IPS DF 6.9 (cell line): ENCODE results near the gene SCUBE3.

Experiments used
- DNase-seq: peaks from one replicate; pipeline ENCODE4 v3.0.0-alpha.2; 2013; ENCODE audit warnings: low read depth, low spot score
- H3K27ac ChIP-seq: one replicate; pipeline ENCODE4 v1.5.1; 2013; ENCODE audit warnings: low read length, control low read depth
- H3K27me3 ChIP-seq: 2 replicates; pipeline ENCODE4 v1.6.1; 2013; ENCODE audit warnings: mild to moderate bottlenecking, low read length; ENCODE audit not compliant: control insufficient read depth, insufficient read depth
- H3K36me3 ChIP-seq: 2 replicates; pipeline ENCODE4 v1.6.1; 2013; ENCODE audit warnings: low read length; ENCODE audit not compliant: control insufficient read depth, insufficient read depth
- H3K4me1 ChIP-seq: 2 replicates; pipeline ENCODE4 v1.6.1; 2013; ENCODE audit warnings: low read length; ENCODE audit not compliant: control insufficient read depth, insufficient read depth
- H3K4me3 ChIP-seq: 2 replicates; pipeline ENCODE4 v1.5.1; 2013; ENCODE audit warnings: mild to moderate bottlenecking, low read length
- H3K9me3 ChIP-seq: 2 replicates; pipeline ENCODE4 v1.6.1; 2013; ENCODE audit warnings: low read length, inconsistent platforms; ENCODE audit not compliant: control insufficient read depth, insufficient read depth
- WGBS: extraction: QIAGEN DNeasy Blood & Tissue Kit; methylation state at CpG from one replicate; pipeline ENCODE4 v1.1.7; 2013; ENCODE audit warnings: mixed read lengths, missing lambda C conversion rate; ENCODE audit not compliant: insufficient read length, insufficient coverage; 5-methylcytosine and 5-hydroxymethylcytosine counted together

SCUBE3 gene

GRCh38 chr6:35265523-35265922, 51.8 kb downstream of the SCUBE3 start:
- H3K9me3 ChIP-seq, result no peaks in the 10 kb centered on the region
- H3K27ac ChIP-seq, result no peak overlapping the region
- no peak overlapping the region for H3K4me3 ChIP-seq
- H3K4me1 ChIP-seq, result no peaks in the 10 kb centered on the region
- no peak for DNase-seq
- WGBS, result no CpG with 5 or more reads among the region's 2 CpGs
- H3K27me3 ChIP-seq, result no peaks in the 10 kb centered on the region
- H3K36me3 ChIP-seq, result no peaks in the 10 kb centered on the region

GRCh38 chr6:35267446-35267845, 53.7 kb downstream of the SCUBE3 start:
- no peaks in the 10 kb centered on the region for H3K4me1 ChIP-seq
- H3K4me3 ChIP-seq, result no peak overlapping the region
- DNase-seq, result no peak
- WGBS, result no CpG with 5 or more reads among the region's 8 CpGs
- H3K27me3 ChIP-seq, result no peaks in the 10 kb centered on the region
- no peak overlapping the region for H3K27ac ChIP-seq
- H3K36me3 ChIP-seq, result no peaks in the 10 kb centered on the region
- H3K9me3 ChIP-seq, result no peaks in the 10 kb centered on the region

- no peak overlapping the region for H3K27ac ChIP-seq
- no peaks in the 10 kb centered on the region for H3K4me1 ChIP-seq
- no CpG with 5 or more reads among the region's 2 CpGs for WGBS
- no peaks in the 10 kb centered on the region for H3K9me3 ChIP-seq
- no peaks in the 10 kb centered on the region for H3K36me3 ChIP-seq
- no peaks in the 10 kb centered on the region for H3K27me3 ChIP-seq
- H3K4me3 ChIP-seq, result no peak overlapping the region
- DNase-seq, result no peak
Observed at GRCh38 chr6:35267897-35268296, 54.1 kb downstream of the SCUBE3 start.

GRCh38 chr6:35272005-35272404, 58.2 kb downstream of the SCUBE3 start:
- WGBS, result no CpG with 5 or more reads among the region's 2 CpGs
- 0 out of 2 replicates have a peak, but pooled peaks cover 1% of the 10 kb centered on the region for H3K4me1 ChIP-seq
- no peaks in the 10 kb centered on the region for H3K36me3 ChIP-seq
- H3K27ac ChIP-seq, result no peak overlapping the region
- no peak overlapping the region for H3K4me3 ChIP-seq
- H3K27me3 ChIP-seq, result no peaks in the 10 kb centered on the region
- no peaks in the 10 kb centered on the region for H3K9me3 ChIP-seq
- DNase-seq, result no peak

DNA sequence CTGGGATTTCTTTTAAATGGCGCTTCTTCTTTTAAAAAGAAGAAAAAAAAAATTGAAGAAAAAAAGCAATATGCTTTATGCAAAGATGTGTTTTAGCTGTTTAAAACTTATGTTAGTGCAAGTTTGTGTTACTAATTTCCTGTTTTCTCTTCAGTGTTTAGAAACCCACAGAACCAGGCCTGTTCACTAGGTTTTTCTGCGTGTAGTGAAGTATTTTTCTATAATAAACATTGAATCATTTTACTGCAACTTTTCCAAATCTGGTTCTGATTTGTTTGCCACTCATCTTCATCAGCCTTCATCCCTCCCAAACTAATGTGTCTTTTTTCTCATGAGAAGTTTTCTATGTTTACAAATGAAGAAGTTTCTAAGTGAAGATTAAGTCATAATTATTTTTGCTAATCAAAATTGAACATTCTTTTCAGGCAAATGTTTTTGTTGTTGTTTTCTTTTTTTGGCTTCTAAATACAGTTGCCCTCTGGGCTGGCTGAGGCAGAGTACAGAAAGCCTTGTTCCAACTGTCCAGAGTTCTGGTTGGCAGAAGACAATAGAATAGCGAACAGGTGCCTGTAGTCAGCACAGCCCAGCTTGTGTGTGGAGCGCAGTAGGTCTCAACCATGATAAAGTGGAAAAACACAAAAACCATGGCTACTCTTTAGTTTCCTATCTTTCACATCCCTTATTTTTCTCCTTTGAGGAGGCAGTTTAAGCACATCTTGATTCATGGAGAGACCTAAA, 60.2 kb downstream of the SCUBE3 start:
- H3K4me3 ChIP-seq, result no peak overlapping the region
- no peaks in the 10 kb centered on the region for H3K27me3 ChIP-seq
- H3K4me1 ChIP-seq, result 0 out of 2 replicates have a peak, but pooled peaks cover 1% of the 10 kb centered on the region
- no peak for DNase-seq
- WGBS, result no CpG with 5 or more reads among the region's 4 CpGs
- no peaks in the 10 kb centered on the region for H3K36me3 ChIP-seq
- no peaks in the 10 kb centered on the region for H3K9me3 ChIP-seq
- H3K27ac ChIP-seq, result no peak overlapping the region

DNA sequence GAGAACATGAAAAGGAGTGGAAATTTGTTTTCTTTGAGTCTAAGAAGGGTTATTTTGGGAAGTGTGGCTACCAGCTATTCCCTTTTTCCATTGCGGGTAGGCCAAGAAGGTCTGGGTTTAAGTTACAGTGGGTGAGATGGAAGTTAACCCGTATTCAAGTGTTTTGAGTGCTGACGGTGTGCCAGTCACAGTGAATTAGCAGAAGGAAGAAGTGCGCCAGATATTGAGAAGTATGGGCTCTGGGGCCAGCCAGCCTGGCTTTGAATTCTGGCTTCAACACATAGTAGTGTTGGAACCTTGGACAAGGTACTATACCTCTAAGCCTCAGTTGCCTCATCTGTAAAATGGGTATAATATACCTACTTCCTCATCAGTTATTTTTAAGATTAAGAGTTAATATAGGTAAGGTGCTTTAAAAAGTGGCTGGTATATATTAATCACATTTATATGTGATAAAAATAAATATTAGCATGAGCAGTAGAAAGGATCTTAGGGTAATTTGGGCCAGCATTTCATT, 62.0 kb downstream of the SCUBE3 start:
- Histone ChIP-seq H3K4me3 (no peak overlapping the region), H3K27me3 (no peaks in the 10 kb centered on the region), H3K36me3 (no peaks in the 10 kb centered on the region), H3K9me3 (no peaks in the 10 kb centered on the region), H3K27ac (no peak overlapping the region), H3K4me1 (0 out of 2 replicates have a peak, but pooled peaks cover 1% of the 10 kb centered on the region)
- no peak for DNase-seq
- no CpG with 5 or more reads among the region's 4 CpGs for WGBS

- no peaks in the 10 kb centered on the region for H3K27me3 ChIP-seq
- 0 out of 2 replicates have a peak, but pooled peaks cover 1% of the 10 kb centered on the region for H3K4me1 ChIP-seq
- no peaks in the 10 kb centered on the region for H3K36me3 ChIP-seq
- no peak for DNase-seq
- no peak overlapping the region for H3K27ac ChIP-seq
- no peak overlapping the region for H3K4me3 ChIP-seq
- no CpG with 5 or more reads among the region's 3 CpGs for WGBS
- H3K9me3 ChIP-seq, result no peaks in the 10 kb centered on the region
Observed at GRCh38 chr6:35278708-35279107, 65.0 kb downstream of the SCUBE3 start.

DNA sequence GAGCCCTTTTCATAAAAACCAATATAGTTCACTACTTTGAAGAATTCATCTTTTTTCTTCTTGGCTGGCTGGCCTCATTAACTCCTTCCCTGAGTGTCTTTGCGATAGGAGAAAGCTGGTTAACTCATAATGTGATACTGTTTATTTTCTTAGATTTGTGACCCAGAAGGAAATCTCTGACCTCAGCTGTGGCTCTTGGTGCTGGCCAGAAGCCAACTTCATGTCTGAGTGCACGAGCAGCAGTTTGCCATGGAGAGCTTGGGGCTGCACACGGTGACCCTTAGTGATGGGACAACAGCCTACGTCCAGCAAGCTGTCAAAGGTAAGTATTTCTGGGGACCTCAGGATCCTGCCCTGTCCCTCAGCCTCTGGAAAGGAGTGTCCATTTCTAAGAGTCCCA, 67.1 kb downstream of the SCUBE3 start:
- Histone ChIP-seq H3K36me3 (no peaks in the 10 kb centered on the region), H3K4me3 (no peak overlapping the region), H3K27me3 (no peaks in the 10 kb centered on the region), H3K27ac (no peak overlapping the region), H3K9me3 (no peaks in the 10 kb centered on the region), H3K4me1 (no peaks in the 10 kb centered on the region)
- no CpG with 5 or more reads among the region's 4 CpGs for WGBS
- no peak for DNase-seq

- Histone ChIP-seq H3K36me3 (peaks cover 5% of the 10 kb centered on the region; the same call in 1 of the 2 replicates), H3K4me3 (no peak overlapping the region), H3K27me3 (no peaks in the 10 kb centered on the region), H3K27ac (no peak overlapping the region), H3K9me3 (no peaks in the 10 kb centered on the region), H3K4me1 (no peaks in the 10 kb centered on the region)
- no peak for DNase-seq
- no CpG with 5 or more reads among the region's 2 CpGs for WGBS
Observed at GRCh38 chr6:35282472-35282871, 68.7 kb downstream of the SCUBE3 start.

DNA sequence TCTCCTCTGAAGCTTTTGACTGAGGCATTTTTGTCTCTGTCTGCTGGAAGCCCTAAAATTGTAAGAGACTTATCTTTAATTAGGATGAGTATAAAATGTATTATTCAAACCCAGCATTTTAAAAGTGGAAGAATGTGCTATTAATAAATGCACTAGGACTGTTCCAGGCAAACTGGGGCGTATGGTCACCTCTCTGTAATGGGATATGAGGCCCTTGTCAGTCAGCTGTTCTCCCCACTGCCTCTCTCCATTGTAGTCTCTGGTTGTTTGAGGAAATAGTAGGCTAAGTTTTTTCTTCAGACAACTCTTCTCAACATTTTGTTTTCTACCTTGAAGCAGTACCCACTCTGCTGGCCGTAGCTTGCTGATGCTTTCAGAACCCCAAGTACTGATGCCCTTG, 69.6 kb downstream of the SCUBE3 start:
- H3K27me3 ChIP-seq, result no peaks in the 10 kb centered on the region
- peaks cover 8% of the 10 kb centered on the region; the same call in 1 of the 2 replicates for H3K36me3 ChIP-seq
- no peaks in the 10 kb centered on the region for H3K4me1 ChIP-seq
- WGBS, result no CpG with 5 or more reads among the region's 2 CpGs
- no peak overlapping the region for H3K4me3 ChIP-seq
- H3K27ac ChIP-seq, result no peak overlapping the region
- H3K9me3 ChIP-seq, result no peaks in the 10 kb centered on the region
- DNase-seq, result no peak
